ENCODE data around the gene SRGAP1. TPM values are rescaled to one million over a fixed set of nuclear protein-coding genes. Genes with fewer than 3 reads are reported as not detected.

Gene SRGAP1
- total and polyA plus RNA-seq, 2 of the 8 experiments (the other 6 are each of a cell fraction or from before 2014, with no cell fraction given): 3.2 to 7.3 TPM

DNA sequence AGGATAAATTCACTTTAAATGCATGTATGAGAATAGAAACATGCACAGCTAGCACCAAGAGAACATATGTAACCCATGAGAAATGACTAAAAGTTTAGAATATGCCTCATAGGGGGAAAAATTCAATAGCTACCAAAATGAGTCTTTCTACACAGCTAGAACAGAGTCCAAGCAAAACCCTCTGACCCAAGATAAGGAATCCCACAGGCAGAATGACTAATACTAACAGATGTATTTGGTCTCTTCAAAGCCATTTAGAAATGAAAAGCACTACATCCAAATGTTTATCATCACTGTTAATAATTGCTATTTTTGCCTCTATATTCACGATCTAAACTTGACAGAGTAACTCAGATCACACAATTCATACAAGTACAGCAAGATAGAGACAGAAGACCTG lies 333.6 kb downstream of the SRGAP1 start:
- H3K4ac ChIP-seq (replicated peaks; ENCODE audit: insufficient read length, low read depth, low read length): no peak overlapping the region
- no peak overlapping the region for H4K8ac ChIP-seq (ENCODE audit: extremely low read depth, insufficient read depth, low read length)
- H3K79me1 ChIP-seq (ENCODE audit: low read depth, low read length): no peaks in the 10 kb centered on the region
- H3K4me2 ChIP-seq (ENCODE audit: insufficient read depth in 1 of 2, low read depth in 2 of 2, low read length in 2 of 2): no peak overlapping the region
- no peak overlapping the region for H3K27ac ChIP-seq (ENCODE audit: low read depth, low read length)
- H2BK12ac ChIP-seq (ENCODE audit: low read depth, low read length): no peak overlapping the region
- H3K79me2 ChIP-seq (ENCODE audit: control insufficient read depth in 1 of 2, insufficient read depth in 2 of 2, low read length in 2 of 2): no peaks in the 10 kb centered on the region
- no peaks in the 10 kb centered on the region; a peak in 1 of 7 replicates for H3K4me1 ChIP-seq (replicated peaks in 1 of 4; ENCODE audit: control insufficient read depth in 3 of 4, insufficient read depth in 4 of 4, low read length in 3 of 4)
- no peaks in the 10 kb centered on the region for H3K9me3 ChIP-seq (ENCODE audit: insufficient read depth in 2 of 2, low read depth in 1 of 2, low read length in 1 of 2)
- H3K56ac ChIP-seq (replicated peaks; ENCODE audit: insufficient read length, low read depth, low read length): no peak overlapping the region
- no peak overlapping the region for H2AK5ac ChIP-seq (ENCODE audit: low read depth, low read length)
- H3K4me3 ChIP-seq (ENCODE audit: extremely low read depth in 1 of 4, insufficient read depth in 2 of 4, low read depth in 3 of 4, low read length in 4 of 4): no peak overlapping the region
- no peak overlapping the region for H3K9ac ChIP-seq (replicated peaks in 1 of 4; ENCODE audit: extremely low read depth in 1 of 4, low read depth in 3 of 4, low read length in 3 of 4)
- H3K27me3 ChIP-seq (replicated peaks in 1 of 4; ENCODE audit: control insufficient read depth in 3 of 4, extremely low read depth in 1 of 4, insufficient read depth in 3 of 4, low read length in 3 of 4): no peaks in the 10 kb centered on the region
- H4K5ac ChIP-seq (ENCODE audit: insufficient read length, low read depth, low read length): no peak overlapping the region
- H3K23me2 ChIP-seq (ENCODE audit: low read depth, low read length): no peaks in the 10 kb centered on the region
- no peak overlapping the region for H3K23ac ChIP-seq (ENCODE audit: insufficient read length)
- DNase-seq (ENCODE audit: low read depth in 1 of 2, low spot score in 2 of 2) (no peak), FAIRE-seq (no peak)
- no peaks in the 10 kb centered on the region for H4K20me1 ChIP-seq (replicated peaks in 1 of 2; ENCODE audit: control insufficient read depth in 1 of 2, insufficient read depth in 2 of 2, low read length in 2 of 2)
- no peak overlapping the region for H3K18ac ChIP-seq (ENCODE audit: extremely low read depth, low read length)
- no peak overlapping the region for H2AFZ ChIP-seq (ENCODE audit: low read length)
- H4K91ac ChIP-seq (replicated peaks; ENCODE audit: insufficient read length, low read length): no peak overlapping the region
- ChIA-PET POLR2A (ENCODE audit: partially characterized antibody) (interaction anchor here (1.5 kb wide), 1 partner anchor 334 kb away, joined by 3 read pairs; no protein-coding TSS in a partner anchor), CTCF (ENCODE audit: partially characterized antibody) (interaction anchor here (0.6 to 1.5 kb wide), 2 partner anchors 23 to 337 kb away, joined by 3 read pairs; no protein-coding TSS in a partner anchor)
- no peaks in the 10 kb centered on the region for H3K36me3 ChIP-seq (ENCODE audit: control insufficient read depth in 2 of 4, insufficient read depth in 4 of 4, low read length in 3 of 4)
- H2BK15ac ChIP-seq (ENCODE audit: low read length): no peak overlapping the region
- WGBS, 2 experiments (ENCODE audit: extremely low coverage in 1 of 2, insufficient coverage in 1 of 2, insufficient read length in 1 of 2, insufficient replicate concordance in 2 of 2, low coverage in 1 of 2, low lambda C conversion rate in 2 of 2, missing lambda C conversion rate in 1 of 2): 92% methylated on average over 1 of the region's 1 CpG; no CpG with 5 or more reads in 1 of the 2 experiments
- no peak overlapping the region for H2BK5ac ChIP-seq (ENCODE audit: low read depth, low read length)
- H3K14ac ChIP-seq (ENCODE audit: insufficient read length): no peak overlapping the region
- no peak overlapping the region for H2BK20ac ChIP-seq (ENCODE audit: low read length)
- TF ChIP-seq EGR1 (IDR thresholded peaks at IDR 0.05; ENCODE audit: borderline replicate concordance, low read depth, low read length) (no peak), RNF2 (IDR thresholded peaks at IDR 0.05; ENCODE audit: borderline replicate concordance, low read depth, low read length, missing control alignments, poor library complexity, severe bottlenecking) (no peak), POLR2A (IDR thresholded peaks at IDR 0.05; ENCODE audit: control extremely low read depth in 1 of 2, low read depth in 2 of 2, low read length in 2 of 2) (no peak), SIRT6 (IDR thresholded peaks at IDR 0.05; ENCODE audit: low read length) (no peak), CHD1 (IDR thresholded peaks at IDR 0.05; ENCODE audit: low read depth, low read length) (no peak), CHD2 (IDR thresholded peaks at IDR 0.05; ENCODE audit: low read length) (no peak), GTF2F1 (IDR thresholded peaks at IDR 0.05; ENCODE audit: borderline replicate concordance, low read depth, low read length) (no peak), CREB1 (IDR thresholded peaks at IDR 0.05) (no peak), YY1 (IDR thresholded peaks at IDR 0.05; ENCODE audit: low read depth, low read length) (no peak), NANOG (IDR thresholded peaks at IDR 0.05; ENCODE audit: insufficient read depth, low read depth, low read length, poor library complexity, severe bottlenecking) (no peak), TEAD4 (IDR thresholded peaks at IDR 0.05; ENCODE audit: low read depth, low read length) (no peak)
- TF ChIP-seq, protein P1, sequence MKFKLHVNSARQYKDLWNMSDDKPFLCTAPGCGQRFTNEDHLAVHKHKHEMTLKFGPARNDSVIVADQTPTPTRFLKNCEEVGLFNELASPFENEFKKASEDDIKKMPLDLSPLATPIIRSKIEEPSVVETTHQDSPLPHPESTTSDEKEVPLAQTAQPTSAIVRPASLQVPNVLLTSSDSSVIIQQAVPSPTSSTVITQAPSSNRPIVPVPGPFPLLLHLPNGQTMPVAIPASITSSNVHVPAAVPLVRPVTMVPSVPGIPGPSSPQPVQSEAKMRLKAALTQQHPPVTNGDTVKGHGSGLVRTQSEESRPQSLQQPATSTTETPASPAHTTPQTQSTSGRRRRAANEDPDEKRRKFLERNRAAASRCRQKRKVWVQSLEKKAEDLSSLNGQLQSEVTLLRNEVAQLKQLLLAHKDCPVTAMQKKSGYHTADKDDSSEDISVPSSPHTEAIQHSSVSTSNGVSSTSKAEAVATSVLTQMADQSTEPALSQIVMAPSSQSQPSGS (IDR thresholded peaks at IDR 0.05; ENCODE audit: low read length): no peak
- H2BK120ac ChIP-seq (replicated peaks; ENCODE audit: low read depth, low read length): no peak overlapping the region
